WTC11 (cell line): ENCODE data around the gene IKZF2. TPM values are rescaled to one million over a fixed set of nuclear protein-coding genes. Genes with fewer than 3 reads are reported as not detected.

Experiments used
- ATAC-seq: fragments of 200-7000 bp; cut with Tn5 transposase; 2 replicates; pipeline ENCODE4 v1.10.0; 2021; ENCODE audit warnings: mild to moderate bottlenecking, moderate library complexity
- CTCF ChIA-PET: fragments of 300-600 bp; sonication (Branson Sonifier 250); formaldehyde crosslinking; loops from one replicate; lab custom pipeline; 2021; ENCODE audit warnings: antibody characterized with exemption; lab: Charles Lee
- POLR2A ChIA-PET: fragments of 350-600 bp; sonication (Branson Sonifier 250); formaldehyde crosslinking; loops from one replicate; lab custom pipeline; 2021; ENCODE audit warnings: antibody characterized with exemption; lab: Charles Lee
- DNase-seq: peaks from one replicate; pipeline ENCODE4 v3.0.0; 2021; ENCODE audit warnings: low spot score
- H3K27ac Mint-ChIP-seq: 2 replicates; pipeline ENCODE4 v1.8.0; 2021; ENCODE audit warnings: mixed read lengths
- H3K27me3 Mint-ChIP-seq: 2 replicates; pipeline ENCODE4 v1.8.0; 2021; ENCODE audit warnings: low read depth, mild to moderate bottlenecking, moderate library complexity, mixed read lengths
- H3K36me3 Mint-ChIP-seq: 2 replicates; pipeline ENCODE4 v1.8.0; 2021; ENCODE audit warnings: mixed read lengths
- H3K4me1 Mint-ChIP-seq: 2 replicates; pipeline ENCODE4 v1.8.0; 2022; ENCODE audit warnings: mixed read lengths
- H3K4me3 Mint-ChIP-seq: 2 replicates; pipeline ENCODE4 v1.8.0; 2021; ENCODE audit warnings: mild to moderate bottlenecking, moderate library complexity, mixed read lengths
- H3K9me3 Mint-ChIP-seq: 2 replicates; pipeline ENCODE4 v1.8.0; 2021; ENCODE audit warnings: mixed read lengths
- ARID4B ChIP-seq: sonication (generic); formaldehyde crosslinking; IDR thresholded peaks from 2 replicates; pipeline ENCODE4 v1.8.0; 2023; ENCODE audit warnings: missing genetic modification reagents, mild to moderate bottlenecking, borderline replicate concordance
- ATF1 ChIP-seq: sonication (generic); formaldehyde crosslinking; IDR thresholded peaks from 2 replicates; pipeline ENCODE4 v1.8.1; 2023; ENCODE audit warnings: mild to moderate bottlenecking, moderate library complexity, missing genetic modification reagents
- ATF2 ChIP-seq: sonication (generic); formaldehyde crosslinking; IDR thresholded peaks from 2 replicates; pipeline ENCODE4 v1.8.1; 2022; ENCODE audit warnings: low read depth, missing genetic modification reagents, borderline replicate concordance
- ATF3 ChIP-seq: sonication (generic); formaldehyde crosslinking; conservative IDR thresholded peaks from 2 replicates; pipeline ENCODE4 v1.8.1; 2022; ENCODE audit warnings: mild to moderate bottlenecking, missing genetic modification reagents
- CREB1 ChIP-seq: sonication (generic); formaldehyde crosslinking; IDR thresholded peaks from 2 replicates; pipeline ENCODE4 v1.8.0; 2023; ENCODE audit warnings: mild to moderate bottlenecking, missing genetic modification reagents
- E2F1 ChIP-seq: sonication (generic); formaldehyde crosslinking; IDR thresholded peaks from 2 replicates; pipeline ENCODE4 v1.8.0; 2022; ENCODE audit warnings: mild to moderate bottlenecking, missing genetic modification reagents
- FOXP1 ChIP-seq: sonication (generic); formaldehyde crosslinking; IDR thresholded peaks from 2 replicates; pipeline ENCODE4 v1.8.0; 2022; ENCODE audit warnings: missing genetic modification reagents, mild to moderate bottlenecking, moderate library complexity, borderline replicate concordance
- GRHL2 ChIP-seq: fragments of 250-450 bp; sonication (Bioruptor Pico); IDR thresholded peaks from 2 replicates; pipeline ENCODE4 v1.8.0; 2022; ENCODE audit warnings: mild to moderate bottlenecking, moderate library complexity; ENCODE audit not compliant: insufficient replicate concordance, severe bottlenecking
- GTF2I ChIP-seq: fragments of 250-450 bp; sonication (Bioruptor Pico); conservative IDR thresholded peaks from 2 replicates; pipeline ENCODE4 v1.4.0; 2021; ENCODE audit warnings: mild to moderate bottlenecking
- NFATC4 ChIP-seq: fragments of 250-450 bp; sonication (Bioruptor Pico); IDR thresholded peaks from 2 replicates; pipeline ENCODE4 v1.9.0; 2021; ENCODE audit warnings: mild to moderate bottlenecking
- NFYB ChIP-seq: sonication (generic); formaldehyde crosslinking; conservative IDR thresholded peaks from 2 replicates; pipeline ENCODE4 v1.8.0; 2022; ENCODE audit warnings: low read depth, missing genetic modification reagents
- RELA ChIP-seq: sonication (generic); formaldehyde crosslinking; IDR thresholded peaks from 2 replicates; pipeline ENCODE4 v1.8.1; 2022; ENCODE audit warnings: missing genetic modification reagents, mild to moderate bottlenecking, borderline replicate concordance
- SMAD4 ChIP-seq: sonication (generic); formaldehyde crosslinking; IDR thresholded peaks from 2 replicates; pipeline ENCODE4 v1.8.0; 2022; ENCODE audit warnings: mild to moderate bottlenecking, missing genetic modification reagents
- TEAD1 ChIP-seq: sonication (generic); formaldehyde crosslinking; IDR thresholded peaks from 2 replicates; pipeline ENCODE4 v1.8.0; 2022; ENCODE audit warnings: mild to moderate bottlenecking, missing genetic modification reagents
- ZNF423 ChIP-seq: fragments of 250-450 bp; sonication (Bioruptor Pico); IDR thresholded peaks from 2 replicates; pipeline ENCODE4 v2.1.2; 2022; ENCODE audit warnings: mild to moderate bottlenecking, moderate library complexity
- total RNA-seq: library from RNA; stranded (reverse); gene quantifications from 3 replicates; pipeline ENCODE4 v1.2.3, GENCODE V29; 2021
- TF ChIP-seq, protein P1 (sequence below): sonication (generic); formaldehyde crosslinking; IDR thresholded peaks from 2 replicates; pipeline ENCODE4 v1.8.1; 2022; ENCODE audit warnings: low read depth, mild to moderate bottlenecking, moderate library complexity, missing genetic modification reagents, borderline replicate concordance

Gene IKZF2
- total RNA-seq, 1 experiment from 2014 or later, result 4.2 TPM

GRCh38 chr2:212987492-212987891, 163.9 kb downstream of the IKZF2 start:
- TF ChIP-seq ATF1 (CRISPR knock-in tag), result no peak
- no peak for TF ChIP-seq ATF3 (CRISPR knock-in tag)
- no peak for TF ChIP-seq NFATC4
- no peak for TF ChIP-seq E2F1 (CRISPR knock-in tag)
- TF ChIP-seq RELA (CRISPR knock-in tag), result no peak
- no peak for TF ChIP-seq ARID4B (CRISPR knock-in tag)
- Mint-ChIP-seq H3K27me3 (no peaks in the 10 kb centered on the region), H3K4me1 (no peaks in the 10 kb centered on the region), H3K4me3 (no peak overlapping the region), H3K9me3 (no peaks in the 10 kb centered on the region), H3K36me3 (no peaks in the 10 kb centered on the region), H3K27ac (no peak overlapping the region)
- ATAC-seq (no peak), DNase-seq (no peak)
- CTCF ChIA-PET, result no interaction called here
- POLR2A ChIA-PET, result no interaction called here

DNA sequence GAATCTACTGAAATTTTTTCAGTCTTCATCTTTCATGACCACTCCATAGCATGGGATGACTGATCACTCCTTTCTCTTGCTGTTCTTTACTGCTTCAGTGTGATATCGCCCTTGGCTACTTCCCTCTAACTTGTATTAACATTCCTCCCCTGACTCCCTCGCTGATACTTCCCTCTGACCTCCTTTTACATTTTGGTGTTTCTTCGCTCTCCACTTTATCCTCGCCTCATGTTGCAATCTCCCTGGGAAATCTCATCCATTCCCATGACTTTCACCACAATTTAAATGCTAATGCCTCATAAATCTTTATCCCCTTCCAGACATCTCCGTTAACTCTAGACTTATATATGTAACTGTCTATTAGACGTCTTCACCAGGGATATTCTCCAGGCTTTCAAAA, 167.3 kb downstream of the IKZF2 start:
- CTCF ChIA-PET, result no interaction called here
- TF ChIP-seq CREB1 (no peak), ATF2 (no peak), FOXP1 (CRISPR knock-in tag) (no peak), ARID4B (CRISPR knock-in tag) (no peak), SMAD4 (CRISPR knock-in tag) (no peak), ZNF423 (CRISPR knock-in tag) (no peak), NFYB (CRISPR knock-in tag) (no peak), NFATC4 (no peak), TEAD1 (CRISPR knock-in tag) (no peak), GTF2I (no peak), GRHL2 (CRISPR knock-in tag) (no peak)
- TF ChIP-seq, protein P1, sequence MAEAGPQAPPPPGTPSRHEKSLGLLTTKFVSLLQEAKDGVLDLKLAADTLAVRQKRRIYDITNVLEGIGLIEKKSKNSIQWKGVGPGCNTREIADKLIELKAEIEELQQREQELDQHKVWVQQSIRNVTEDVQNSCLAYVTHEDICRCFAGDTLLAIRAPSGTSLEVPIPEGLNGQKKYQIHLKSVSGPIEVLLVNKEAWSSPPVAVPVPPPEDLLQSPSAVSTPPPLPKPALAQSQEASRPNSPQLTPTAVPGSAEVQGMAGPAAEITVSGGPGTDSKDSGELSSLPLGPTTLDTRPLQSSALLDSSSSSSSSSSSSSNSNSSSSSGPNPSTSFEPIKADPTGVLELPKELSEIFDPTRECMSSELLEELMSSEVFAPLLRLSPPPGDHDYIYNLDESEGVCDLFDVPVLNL (CRISPR knock-in tag), result no peak
- Mint-ChIP-seq H3K4me1 (no peaks in the 10 kb centered on the region), H3K27me3 (no peaks in the 10 kb centered on the region), H3K27ac (no peak overlapping the region), H3K9me3 (no peaks in the 10 kb centered on the region), H3K36me3 (no peaks in the 10 kb centered on the region), H3K4me3 (no peak overlapping the region)
- DNase-seq (no peak), ATAC-seq (no peak)
- POLR2A ChIA-PET, result no interaction called here
